OCI-LY1 (cell line): ENCODE measurements around the gene LYVE1.

Source experiments
- CTCF ChIP-seq: fragments of 200-600 bp; sonication (generic), shearing (Covaris generic); IDR thresholded peaks from 2 replicates; pipeline ENCODE4 v1.5.1; 2017; ENCODE audit warnings: mild to moderate bottlenecking, antibody characterized with exemption, low read length, moderate library complexity, mixed read lengths
- EZH2 ChIP-seq: fragments of 200-600 bp; sonication (generic), shearing (Covaris generic); IDR thresholded peaks from 2 replicates; pipeline ENCODE4 v1.8.0; 2017; ENCODE audit warnings: borderline replicate concordance, mixed run types, mild to moderate bottlenecking, antibody characterized with exemption, low read length, moderate library complexity, mixed read lengths

DNA sequence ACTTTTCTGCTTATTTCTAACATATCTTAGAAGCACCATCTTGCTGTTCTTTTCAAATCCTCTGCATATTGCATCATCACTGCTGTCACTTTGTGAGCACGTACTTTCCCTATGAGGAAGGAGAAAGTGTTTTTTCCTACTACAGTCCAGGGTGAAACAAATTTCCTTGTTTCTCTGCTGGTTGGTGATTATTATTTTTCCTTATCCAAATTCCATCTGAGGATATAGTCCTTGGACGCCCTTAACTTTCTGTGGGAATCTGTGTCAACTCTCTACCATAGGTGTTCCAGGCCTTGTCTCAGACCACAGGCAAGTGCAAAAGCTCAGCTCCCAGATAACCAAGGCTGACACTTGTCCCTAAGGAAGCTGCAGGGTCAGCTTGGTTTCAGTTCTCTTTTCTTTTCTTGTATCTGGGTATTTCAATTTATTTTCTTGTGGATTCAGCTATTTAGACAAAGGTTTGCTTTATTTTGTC is 29.4 kb upstream of the LYVE1 start:
- no peak for TF ChIP-seq EZH2
- TF ChIP-seq CTCF = no peak
